SHP77 treated with DMSO at 0.1 percent for 48 hours (cell line): Measurements from ENCODE around the gene SLIT1.

Experiments
- DNase-seq: peaks from one replicate; lab custom pipeline; 2025; lab: John Stamatoyannopoulos, UW

The SLIT1 gene

DNA sequence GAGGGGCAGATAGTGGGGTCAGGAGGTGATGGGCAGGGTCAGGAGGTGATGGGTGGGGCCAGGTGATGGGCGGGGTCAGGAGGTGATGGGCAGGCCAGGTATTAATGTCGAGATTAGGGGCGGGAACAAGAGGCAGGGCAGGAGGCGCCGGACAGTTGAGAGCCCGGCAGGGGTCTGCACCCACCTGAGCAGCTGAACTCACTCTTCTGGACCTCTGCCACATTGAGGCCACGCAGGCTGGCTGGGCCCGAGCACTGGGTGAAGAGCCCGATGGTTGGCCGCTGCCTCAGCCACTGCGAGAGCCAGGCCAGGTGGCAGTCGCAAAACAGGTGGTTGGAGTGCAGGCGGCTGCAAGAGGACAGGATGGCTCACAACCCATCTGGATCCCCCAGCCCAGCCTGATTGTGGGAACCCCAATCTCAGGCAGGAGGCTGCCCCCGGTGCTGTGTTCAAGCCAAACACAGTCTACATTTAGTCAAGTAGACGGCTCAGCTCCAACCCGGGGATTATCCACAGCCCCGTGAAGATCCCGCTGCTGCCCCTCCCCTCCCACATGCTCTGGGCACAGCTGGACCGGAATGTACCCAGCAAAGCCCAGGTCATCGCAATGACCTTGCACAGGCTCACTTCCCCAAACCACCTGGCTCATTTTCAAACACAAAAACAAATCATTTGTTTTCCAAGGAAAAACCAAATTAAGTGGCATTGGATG, 122.3 kb downstream of the SLIT1 start:
- DNase-seq: no peak

DNA sequence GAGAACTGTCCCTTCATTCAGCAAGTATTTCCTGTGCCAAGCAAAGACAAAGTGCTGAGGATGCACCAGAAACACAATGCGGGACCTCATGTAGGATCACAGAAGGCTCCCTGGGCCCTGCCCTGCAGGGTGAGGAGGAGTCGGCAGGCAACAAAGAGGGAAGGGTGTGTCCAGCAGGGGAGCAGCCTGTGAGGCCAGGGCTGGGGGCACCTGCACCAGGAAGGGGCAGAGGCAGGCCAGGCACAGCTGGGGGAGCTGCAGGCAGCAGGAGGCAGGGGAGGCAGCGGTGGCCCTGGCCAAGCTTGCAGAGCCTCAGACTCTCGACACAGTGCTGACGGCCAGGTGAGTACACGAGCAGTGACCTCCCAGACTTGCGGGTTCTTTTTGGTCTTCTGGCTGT, 123.3 kb downstream of the SLIT1 start:
- DNase-seq: no peak

- no peak for DNase-seq
These were observed 123.7 kb downstream of the SLIT1 start for GRCh38 chr10:97062046-97062445.

GRCh38 chr10:97061423-97061822, 124.3 kb downstream of the SLIT1 start:
- DNase-seq: no peak

GRCh38 chr10:97060441-97061084, 125.2 kb downstream of the SLIT1 start:
- no peak for DNase-seq

- DNase-seq: no peak
These were observed 125.9 kb downstream of the SLIT1 start for GRCh38 chr10:97059872-97060205.

- DNase-seq: no peak
These were observed 126.5 kb downstream of the SLIT1 start for GRCh38 chr10:97059006-97059871.

- no peak for DNase-seq
These were observed 127.2 kb downstream of the SLIT1 start for GRCh38 chr10:97058521-97058920.

- DNase-seq: no peak
These were observed 128.1 kb downstream of the SLIT1 start for GRCh38 chr10:97057491-97058235.

DNA sequence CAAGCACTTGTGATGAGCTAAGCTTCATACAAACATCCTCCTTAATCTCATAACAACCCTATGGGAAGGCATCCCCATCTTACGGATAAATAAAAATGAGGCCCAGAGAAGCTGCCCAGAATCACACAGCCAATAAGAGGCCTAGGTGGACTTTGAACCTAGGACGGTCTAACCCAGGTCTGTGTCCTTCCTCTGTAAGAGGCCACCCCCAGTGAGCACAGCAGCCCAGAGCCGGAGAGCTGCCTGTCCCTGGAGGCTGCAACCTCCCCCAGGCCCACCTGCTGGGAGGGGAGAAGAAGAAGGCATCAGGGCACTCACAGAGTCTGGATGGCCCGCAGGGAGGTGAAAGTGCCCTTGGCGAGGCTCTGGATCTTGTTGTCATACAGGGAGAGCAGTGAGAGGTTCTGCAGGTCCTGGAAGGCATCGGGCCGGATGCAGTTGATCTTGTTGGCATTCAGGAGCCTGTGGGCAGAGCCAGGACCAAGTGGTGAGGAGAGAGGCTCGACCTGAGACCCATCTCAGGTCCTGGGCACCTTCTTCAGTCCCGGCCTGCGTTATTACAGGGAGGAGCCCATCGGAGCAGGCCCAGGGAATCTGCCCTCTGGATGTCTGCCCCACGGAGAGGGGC, 129.6 kb downstream of the SLIT1 start:
- DNase-seq: no peak

GRCh38 chr10:97053276-97053675, 132.5 kb downstream of the SLIT1 start:
- DNase-seq: no peak

DNA sequence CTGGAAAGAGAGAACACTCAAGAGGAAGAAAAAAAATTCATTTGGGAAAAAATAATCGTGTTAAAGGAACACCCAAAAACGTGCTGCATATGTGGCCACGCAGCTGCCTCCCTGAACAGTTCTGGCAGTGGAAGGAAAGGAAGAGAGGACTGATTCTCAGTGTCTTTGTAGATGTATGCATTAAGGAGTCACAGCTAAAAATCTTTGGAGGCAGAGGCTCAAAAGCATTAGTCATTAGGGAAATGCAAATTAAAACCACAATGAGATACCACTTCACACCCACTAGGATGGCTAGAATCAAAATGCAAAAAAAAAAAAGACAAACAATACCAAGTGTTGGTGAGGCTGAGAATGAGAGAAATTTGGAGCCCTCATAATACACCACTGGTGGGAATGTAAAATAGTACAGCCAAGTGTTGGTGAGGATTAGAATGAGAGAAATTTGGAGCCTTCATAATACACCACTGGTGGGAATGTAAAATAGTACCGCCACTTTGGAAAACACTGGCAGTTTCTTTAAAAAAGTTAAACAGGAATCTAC, 134.7 kb downstream of the SLIT1 start:
- DNase-seq: no peak

DNA sequence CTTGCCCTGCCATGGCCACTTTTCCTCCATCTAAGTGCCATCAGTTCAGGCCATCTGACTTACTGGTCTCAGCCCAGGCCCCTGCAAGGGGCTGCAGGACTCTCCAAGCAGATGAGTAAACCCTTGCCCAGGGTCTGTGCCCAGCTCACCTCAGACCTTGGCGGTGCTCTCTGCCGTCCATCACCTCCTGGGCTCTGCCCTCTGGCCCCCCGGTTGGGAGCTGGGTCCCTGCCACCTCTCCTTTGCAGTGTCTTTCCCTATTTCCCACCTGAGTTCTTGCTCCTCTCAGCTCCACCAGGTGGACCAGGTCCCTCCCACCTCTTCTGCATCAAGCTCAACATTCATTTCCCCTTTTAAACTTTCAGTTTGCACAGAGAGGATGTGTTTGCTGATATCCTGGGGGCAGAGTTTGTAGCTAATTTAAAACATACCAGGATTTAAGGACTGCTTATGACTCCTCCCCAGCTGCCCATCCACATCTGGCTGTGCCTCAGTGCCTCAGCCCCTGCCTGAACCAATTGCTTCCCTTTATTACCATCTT, 135.5 kb downstream of the SLIT1 start:
- no peak for DNase-seq

GRCh38 chr10:97049670-97050069, 136.1 kb downstream of the SLIT1 start:
- DNase-seq: no peak

GRCh38 chr10:97048649-97049427, 136.9 kb downstream of the SLIT1 start:
- no peak for DNase-seq

- DNase-seq: no peak
These were observed 138.0 kb downstream of the SLIT1 start for GRCh38 chr10:97047788-97048187.

- DNase-seq: no peak
These were observed 138.5 kb downstream of the SLIT1 start for GRCh38 chr10:97047083-97047736.

DNA sequence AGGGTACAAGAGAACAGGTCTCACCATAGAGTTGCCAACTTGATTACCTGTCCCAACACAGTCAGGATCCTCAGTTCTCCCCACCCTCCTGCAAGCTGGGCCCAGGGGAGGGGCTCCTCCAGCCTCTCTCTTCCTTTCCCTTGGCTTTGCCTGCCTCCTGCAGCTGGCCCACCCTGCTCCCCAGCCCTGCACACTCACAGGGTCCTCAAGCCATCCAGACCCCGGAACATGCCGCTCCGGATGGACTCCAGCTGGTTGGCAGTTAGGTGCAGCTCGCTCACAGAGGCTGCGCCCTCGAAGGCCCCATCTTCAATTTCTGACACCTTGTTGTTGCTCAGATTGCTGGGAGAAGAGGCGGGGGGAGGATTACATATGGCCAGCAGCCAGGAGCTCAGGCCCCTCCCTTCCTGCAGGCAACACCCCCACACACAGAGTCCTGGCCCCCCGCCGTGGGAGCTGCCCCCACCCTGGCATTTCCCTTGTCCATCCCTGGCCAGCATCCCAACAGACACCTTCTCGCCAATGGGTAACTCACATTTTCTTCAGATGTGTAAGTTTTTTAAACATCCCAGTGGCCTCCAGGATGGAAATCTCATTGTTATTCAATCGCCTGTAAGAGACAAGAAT, 139.2 kb downstream of the SLIT1 start:
- no peak for DNase-seq

GRCh38 chr10:97043563-97043855, 142.2 kb downstream of the SLIT1 start:
- no peak for DNase-seq
